Measurements from ENCODE around the gene NHLH1. TPM values are rescaled to one million over a fixed set of nuclear protein-coding genes. Genes with fewer than 3 reads are reported as not detected.

Gene NHLH1
- under 1 TPM; 0.09 to 0.24 (median 0.12) TPM for polyA plus RNA-seq (ENCODE audit: insufficient read length in 3 of 3)
- long read RNA-seq, donor 1, result 0 reads
- long read RNA-seq, donor 2, result 0 reads
- long read RNA-seq, donor 3, result 0 reads
- long read RNA-seq, donor 4, result 0 reads
- long read RNA-seq, donor 5, result 0 reads
- long read RNA-seq, donor 6, result 0 reads
- long read RNA-seq, donor 7, result 0 reads
- long read RNA-seq, donor 8, result 0 reads
- long read RNA-seq, donor 9, result 0 reads
- long read RNA-seq, donor 10, result 0 reads
- long read RNA-seq, donor 11, result 0 reads
- long read RNA-seq, donor 12, result 0 reads
- long read RNA-seq, donor 13, result 0 reads
- long read RNA-seq, donor 14, result 0 reads
- long read RNA-seq, donor 15, result 0 reads
- long read RNA-seq, donor 16, result 0 reads

- DNase-seq (ENCODE audit: extremely low read depth in 1 of 11, low read depth in 9 of 11, low spot score in 4 of 11), result no peak
Observed at GRCh38 chr1:160366731-160367515, at the start of gene NHLH1. Gene NHLH1, plus strand, starts transcription at chr1:160367071. Its CDS starts 3,661 bp downstream, at chr1:160370732.

DNA sequence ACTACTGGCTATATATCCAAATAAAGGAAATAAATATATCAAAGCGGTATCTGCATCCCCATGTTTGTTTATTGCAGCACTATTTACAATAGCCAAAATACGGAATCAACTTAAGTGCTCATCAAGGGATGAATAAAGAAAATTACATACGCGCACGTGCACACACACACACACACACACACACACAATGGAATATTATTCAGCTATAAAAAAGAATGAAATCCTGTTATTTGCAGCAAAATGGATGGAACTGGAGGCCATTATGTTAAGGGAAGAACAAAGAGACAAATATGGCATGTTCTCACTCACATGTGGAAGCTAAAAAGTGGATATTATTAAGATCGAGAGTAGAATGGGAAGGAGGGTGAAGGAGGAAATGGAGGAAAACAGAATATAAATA lies 44.0 kb upstream of the NHLH1 start:
- DNase-seq (ENCODE audit: extremely low read depth in 1 of 11, low read depth in 9 of 11, low spot score in 4 of 11), result no peak

DNA sequence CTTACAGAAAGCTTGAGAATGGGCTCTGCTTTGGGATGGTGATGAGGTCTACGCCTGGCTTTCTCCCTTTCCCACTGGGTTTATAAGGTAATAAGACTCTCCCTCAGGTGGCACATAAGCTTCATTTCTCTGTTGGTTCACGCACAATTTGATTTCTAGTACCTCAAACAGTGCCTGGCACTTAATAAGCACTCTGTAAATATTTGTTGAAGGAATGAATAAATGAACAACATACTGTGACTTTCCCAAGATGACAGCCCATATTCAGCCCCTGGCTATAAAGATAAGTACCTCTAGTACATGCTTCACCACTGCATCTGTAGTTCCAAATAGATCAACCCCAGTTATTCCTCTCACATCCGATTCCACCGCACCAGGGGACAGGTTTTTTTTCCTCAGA lies 41.6 kb upstream of the NHLH1 start:
- DNase-seq (ENCODE audit: extremely low read depth in 1 of 11, low read depth in 9 of 11, low spot score in 4 of 11), result no peak

GRCh38 chr1:160326418-160326817 lies 40.5 kb upstream of the NHLH1 start:
- no peak for DNase-seq (ENCODE audit: extremely low read depth in 1 of 11, low read depth in 9 of 11, low spot score in 4 of 11)

GRCh38 chr1:160328184-160328583 lies 38.7 kb upstream of the NHLH1 start:
- DNase-seq (ENCODE audit: extremely low read depth in 1 of 11, low read depth in 9 of 11, low spot score in 4 of 11), result no peak

GRCh38 chr1:160330119-160330518 lies 36.8 kb upstream of the NHLH1 start:
- no peak for DNase-seq (ENCODE audit: extremely low read depth in 1 of 11, low read depth in 9 of 11, low spot score in 4 of 11)

DNA sequence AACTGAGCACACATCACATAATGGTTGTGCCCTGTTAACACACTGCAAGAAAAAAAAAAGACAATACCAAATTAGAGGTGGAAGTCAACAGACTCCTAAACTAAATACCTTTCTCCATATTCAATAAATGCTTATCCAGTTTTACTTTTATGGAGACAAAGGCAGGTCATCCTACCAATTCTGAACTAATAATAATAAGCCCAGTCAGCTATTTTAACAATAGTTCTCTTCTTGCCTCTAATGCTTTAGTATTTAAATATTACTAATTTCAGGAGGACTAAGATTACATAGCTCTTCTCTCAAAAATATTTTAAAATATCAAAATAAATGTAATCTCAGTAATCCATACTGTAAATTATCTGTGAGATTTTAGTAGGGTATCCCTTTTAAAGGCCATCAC lies 34.4 kb upstream of the NHLH1 start:
- DNase-seq (ENCODE audit: extremely low read depth in 1 of 11, low read depth in 9 of 11, low spot score in 4 of 11), result no peak

DNA sequence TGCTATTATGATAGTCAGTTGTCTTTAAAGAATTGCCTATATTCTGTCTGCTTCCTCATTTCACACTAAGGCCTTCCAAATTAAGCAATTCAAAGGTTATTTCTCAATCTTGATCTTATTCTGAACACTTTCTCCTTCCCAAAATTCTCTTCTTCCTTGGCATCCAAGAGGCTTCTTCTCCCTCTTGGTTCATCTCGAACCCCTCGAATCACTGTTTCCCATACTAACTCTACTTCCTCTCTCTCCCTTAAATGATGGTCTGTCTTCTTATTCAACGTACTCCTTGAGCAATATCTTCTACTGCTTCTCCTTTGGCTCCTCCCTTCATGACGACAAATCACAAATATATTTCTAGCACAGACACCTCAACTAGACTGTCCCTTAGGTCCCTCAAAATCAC lies 28.3 kb upstream of the NHLH1 start:
- no peak for DNase-seq (ENCODE audit: extremely low read depth in 1 of 11, low read depth in 9 of 11, low spot score in 4 of 11)

GRCh38 chr1:160340146-160340545 lies 26.7 kb upstream of the NHLH1 start:
- no peak for DNase-seq (ENCODE audit: extremely low read depth in 1 of 11, low read depth in 9 of 11, low spot score in 4 of 11)

- DNase-seq (ENCODE audit: extremely low read depth in 1 of 11, low read depth in 9 of 11, low spot score in 4 of 11), result no peak
Observed at GRCh38 chr1:160340866-160341265, 26.0 kb upstream of the NHLH1 start.

- DNase-seq (ENCODE audit: extremely low read depth in 1 of 11, low read depth in 9 of 11, low spot score in 4 of 11), result peak in 6 of 11 donors; percentile 4 to 22 (median 18)
Observed at GRCh38 chr1:160342526-160342925, 24.3 kb upstream of the NHLH1 start.

- DNase-seq (ENCODE audit: extremely low read depth in 1 of 11, low read depth in 9 of 11, low spot score in 4 of 11), result peak; percentile 87 to 96 (median 93)
Observed at GRCh38 chr1:160342953-160343869, 23.7 kb upstream of the NHLH1 start, which contains the start of the genes COPA and NCSTN. Gene COPA, minus strand, starts transcription at chr1:160343250. Its CDS starts 80 bp downstream, at chr1:160343170. Gene NCSTN, plus strand, starts transcription at chr1:160343383. Its CDS starts 14 bp downstream, at chr1:160343397.

DNA sequence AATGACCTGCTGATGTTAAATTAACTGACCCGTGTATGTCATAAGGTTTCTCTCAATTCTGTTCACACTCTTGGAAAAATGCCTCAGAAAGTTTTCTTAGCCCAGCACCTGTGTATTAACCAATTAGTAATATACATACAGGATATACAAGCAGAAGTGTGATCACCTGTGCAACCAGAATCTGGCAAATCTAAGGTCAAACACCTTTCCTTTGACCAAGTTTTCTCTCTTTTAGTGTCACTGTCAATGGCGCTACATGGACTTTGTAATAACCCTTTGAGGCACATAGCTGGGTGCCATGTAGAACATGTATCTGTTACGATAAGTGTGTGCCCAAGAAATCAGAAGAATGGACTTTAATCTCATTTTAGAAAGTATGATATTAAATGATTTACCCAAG lies 22.6 kb upstream of the NHLH1 start:
- DNase-seq (ENCODE audit: extremely low read depth in 1 of 11, low read depth in 9 of 11, low spot score in 4 of 11), result no peak

GRCh38 chr1:160344936-160345335 lies 21.9 kb upstream of the NHLH1 start:
- no peak for DNase-seq (ENCODE audit: extremely low read depth in 1 of 11, low read depth in 9 of 11, low spot score in 4 of 11)

- no peak for DNase-seq (ENCODE audit: extremely low read depth in 1 of 11, low read depth in 9 of 11, low spot score in 4 of 11)
Observed at GRCh38 chr1:160346463-160346862, 20.4 kb upstream of the NHLH1 start.

- DNase-seq (ENCODE audit: extremely low read depth in 1 of 11, low read depth in 9 of 11, low spot score in 4 of 11), result no peak
Observed at GRCh38 chr1:160346958-160347357, 19.9 kb upstream of the NHLH1 start.

GRCh38 chr1:160351629-160352028 lies 15.2 kb upstream of the NHLH1 start:
- no peak for DNase-seq (ENCODE audit: extremely low read depth in 1 of 11, low read depth in 9 of 11, low spot score in 4 of 11)

GRCh38 chr1:160352555-160352954 lies 14.3 kb upstream of the NHLH1 start:
- no peak for DNase-seq (ENCODE audit: extremely low read depth in 1 of 11, low read depth in 9 of 11, low spot score in 4 of 11)

DNA sequence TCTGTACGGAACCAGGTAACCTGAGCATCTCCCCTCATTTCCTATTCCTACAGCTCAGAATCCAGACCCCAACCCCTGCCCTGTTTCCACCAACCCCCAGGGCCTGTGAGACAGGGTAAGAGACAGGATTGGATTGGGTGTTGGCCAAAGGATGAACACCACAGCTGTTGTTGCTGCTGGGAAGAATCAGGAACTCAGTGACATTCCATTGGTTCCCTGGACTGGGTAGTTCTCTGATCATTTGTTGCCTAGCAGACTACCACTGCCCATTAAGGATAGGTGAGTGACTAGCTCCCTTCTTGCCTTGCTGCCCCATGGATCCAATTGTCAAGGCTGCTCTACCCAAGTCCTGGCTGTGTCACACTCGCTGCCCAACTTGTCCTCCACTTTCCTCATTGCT lies 13.6 kb upstream of the NHLH1 start:
- no peak for DNase-seq (ENCODE audit: extremely low read depth in 1 of 11, low read depth in 9 of 11, low spot score in 4 of 11)
